SK-N-SH (cell line): Measurements from ENCODE around the gene PPL.

Source experiments
- CTCF ChIP-seq: fragments of 200-600 bp; sonication (generic); IDR thresholded peaks from 2 replicates; pipeline ENCODE4 v1.6.1; 2017; ENCODE audit warnings: antibody characterized with exemption, mild to moderate bottlenecking, moderate library complexity
- EZH2phosphoT487 ChIP-seq: fragments of 200-600 bp; sonication (generic); IDR thresholded peaks from 2 replicates; pipeline ENCODE4 v1.6.1; 2017; ENCODE audit warnings: low read depth, mixed run types, mild to moderate bottlenecking, antibody characterized with exemption, moderate library complexity, borderline replicate concordance
- GABPA ChIP-seq: IDR thresholded peaks from 2 replicates; pipeline ENCODE4 v1.4.0; 2012; ENCODE audit warnings: low read depth, mild to moderate bottlenecking
- MAX ChIP-seq: IDR thresholded peaks from 2 replicates; pipeline ENCODE4 v1.4.0; 2012; ENCODE audit warnings: low read depth
- PBX3 ChIP-seq: IDR thresholded peaks from 2 replicates; pipeline ENCODE4; 2012
- REST ChIP-seq: IDR thresholded peaks from 2 replicates; pipeline ENCODE4 v1.6.1; 2012; ENCODE audit warnings: mild to moderate bottlenecking, low read depth, low read length, moderate library complexity
- TAF1 ChIP-seq: IDR thresholded peaks from 2 replicates; pipeline ENCODE4 v1.6.1; 2012; ENCODE audit warnings: low read depth, mild to moderate bottlenecking, low read length, moderate library complexity, borderline replicate concordance
- TCF12 ChIP-seq: IDR thresholded peaks from 2 replicates; pipeline ENCODE4 v1.4.0; 2012
- USF1 ChIP-seq: IDR thresholded peaks from 2 replicates; pipeline ENCODE4 v1.4.0; 2012; ENCODE audit warnings: low read depth, borderline replicate concordance
- YY1 ChIP-seq: IDR thresholded peaks from 2 replicates; pipeline ENCODE4 v1.4.0; 2012; ENCODE audit warnings: low read depth, mild to moderate bottlenecking

GRCh38 chr16:4948903-4949766 is 12.2 kb upstream of the PPL start:
- TF ChIP-seq REST (no peak), MAX (no peak), CTCF (no peak), TAF1 (no peak), GABPA (no peak), TCF12 (no peak), EZH2phosphoT487 (no peak), YY1 (no peak), USF1 (no peak), PBX3 (no peak)
